PFSK-1 (cell line): ENCODE data around the gene HACD2.

Source experiments
- FOXP2 ChIP-seq: optimal IDR thresholded peaks from 2 replicates; pipeline ENCODE3; 2011; ENCODE audit warnings: borderline replicate concordance, control low read depth, inconsistent platforms; ENCODE audit not compliant: insufficient read depth; ENCODE audit errors: extremely low read length, extremely low read depth
- POLR2AphosphoS5 ChIP-seq: IDR thresholded peaks from 2 replicates; pipeline ENCODE4 v1.6.1; 2012; ENCODE audit warnings: low read depth, mild to moderate bottlenecking, control low read depth, low read length, moderate library complexity
- REST ChIP-seq, 2 experiments: IDR thresholded peaks; 2 replicates each; pipeline versions ENCODE4 v1.6.1 to v1.8.0; 2011 to 2012; ENCODE audit warnings: low read depth in 2 of 2, low read length in 2 of 2, control low read depth in 1 of 2, inconsistent platforms in 1 of 2, mild to moderate bottlenecking in 1 of 2, moderate library complexity in 1 of 2; ENCODE audit not compliant: insufficient read depth in 1 of 2
- SIN3A ChIP-seq: IDR thresholded peaks from 2 replicates; pipeline ENCODE4 v1.6.1; 2012; ENCODE audit warnings: mild to moderate bottlenecking, low read length, moderate library complexity, borderline replicate concordance; ENCODE audit not compliant: insufficient read depth
- TAF1 ChIP-seq: IDR thresholded peaks from 2 replicates; pipeline ENCODE4 v1.6.1; 2012; ENCODE audit warnings: low read length, control low read depth, borderline replicate concordance; ENCODE audit not compliant: insufficient read depth

HACD2 gene

DNA sequence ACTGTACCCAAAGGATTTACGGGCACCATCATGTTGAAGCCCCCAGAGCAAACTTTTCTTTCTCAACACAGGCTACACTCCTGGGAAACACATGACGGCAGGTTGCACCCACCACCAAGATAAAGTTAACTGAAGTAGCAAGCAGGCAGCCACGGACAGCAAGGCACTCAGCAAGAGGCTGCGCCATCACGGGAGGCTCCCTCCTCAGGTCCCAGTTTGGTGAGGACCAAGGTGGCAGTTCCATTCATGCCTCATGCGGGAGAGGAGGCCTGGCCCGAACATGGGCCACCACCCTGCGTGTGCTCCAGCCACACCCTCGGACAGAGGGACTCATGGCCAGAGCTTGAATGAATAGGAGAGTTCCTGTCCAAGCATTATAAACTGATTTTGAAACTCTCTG, 142.7 kb downstream of the HACD2 start:
- TF ChIP-seq REST (IDR thresholded peaks at IDR 0.05; ENCODE audit: insufficient read depth in 1 of 2, low read depth in 2 of 2, low read length in 2 of 2), result no peak
- TF ChIP-seq FOXP2, result no peak
- no peak for TF ChIP-seq POLR2AphosphoS5
- TF ChIP-seq TAF1, result no peak
- TF ChIP-seq SIN3A, result no peak
